ENCODE data around the gene BMP5.

The BMP5 gene

GRCh38 chr6:55772730-55773129 is 102.7 kb downstream of the BMP5 start:
- Histone ChIP-seq H3K4me1 (ENCODE audit: control insufficient read depth, low read length) (no peaks in the 10 kb centered on the region), H3K4me2 (ENCODE audit: low read length) (no peak overlapping the region), H3K27me3 (ENCODE audit: control insufficient read depth, low read length) (no peaks in the 10 kb centered on the region), H3K27ac (ENCODE audit: low read depth, low read length) (no peak overlapping the region), H3F3A (ENCODE audit: control insufficient read depth, insufficient read depth) (no peaks in the 10 kb centered on the region), H3K9me3 (ENCODE audit: control insufficient read depth, insufficient read depth, low read length) (no peaks in the 10 kb centered on the region), H3K36me3 (ENCODE audit: control insufficient read depth, low read length) (no peaks in the 10 kb centered on the region), H4K20me1 (ENCODE audit: control insufficient read depth, insufficient read depth, low read depth, low read length) (no peaks in the 10 kb centered on the region), H3K79me2 (ENCODE audit: control insufficient read depth, low read length) (no peaks in the 10 kb centered on the region), H3K9me2 (replicated peaks; ENCODE audit: control insufficient read depth, low read length) (no peaks in the 10 kb centered on the region), H3K4me3 (ENCODE audit: low read length) (no peak overlapping the region)
- TF ChIP-seq CTCF (IDR thresholded peaks at IDR 0.05; ENCODE audit: low read depth, low read length, poor library complexity, severe bottlenecking) (no peak), EZH2phosphoT487 (IDR thresholded peaks at IDR 0.05; ENCODE audit: borderline replicate concordance, low read length) (no peak)

- H3K27me3 ChIP-seq (ENCODE audit: control insufficient read depth, low read length) = no peaks in the 10 kb centered on the region
- no peaks in the 10 kb centered on the region for H3F3A ChIP-seq (ENCODE audit: control insufficient read depth, insufficient read depth)
- TF ChIP-seq CTCF (IDR thresholded peaks at IDR 0.05; ENCODE audit: low read depth, low read length, poor library complexity, severe bottlenecking) (no peak), EZH2phosphoT487 (IDR thresholded peaks at IDR 0.05; ENCODE audit: borderline replicate concordance, low read length) (no peak)
- no peaks in the 10 kb centered on the region for H4K20me1 ChIP-seq (ENCODE audit: control insufficient read depth, insufficient read depth, low read depth, low read length)
- no peaks in the 10 kb centered on the region for H3K4me1 ChIP-seq (ENCODE audit: control insufficient read depth, low read length)
- H3K9me2 ChIP-seq (replicated peaks; ENCODE audit: control insufficient read depth, low read length) = no peaks in the 10 kb centered on the region
- H3K9me3 ChIP-seq (ENCODE audit: control insufficient read depth, insufficient read depth, low read length) = no peaks in the 10 kb centered on the region
- no peak overlapping the region for H3K4me3 ChIP-seq (ENCODE audit: low read length)
- H3K27ac ChIP-seq (ENCODE audit: low read depth, low read length) = no peak overlapping the region
- no peaks in the 10 kb centered on the region for H3K79me2 ChIP-seq (ENCODE audit: control insufficient read depth, low read length)
- no peaks in the 10 kb centered on the region for H3K36me3 ChIP-seq (ENCODE audit: control insufficient read depth, low read length)
- no peak overlapping the region for H3K4me2 ChIP-seq (ENCODE audit: low read length)
Observed at GRCh38 chr6:55759536-55759935, 115.9 kb downstream of the BMP5 start.

GRCh38 chr6:55758156-55758937 is 117.0 kb downstream of the BMP5 start:
- H3K4me1 ChIP-seq (ENCODE audit: control insufficient read depth, low read length) = no peaks in the 10 kb centered on the region
- H3K9me2 ChIP-seq (replicated peaks; ENCODE audit: control insufficient read depth, low read length) = no peaks in the 10 kb centered on the region
- no peaks in the 10 kb centered on the region for H3K9me3 ChIP-seq (ENCODE audit: control insufficient read depth, insufficient read depth, low read length)
- H3K27ac ChIP-seq (ENCODE audit: low read depth, low read length) = no peak overlapping the region
- no peak overlapping the region for H3K4me2 ChIP-seq (ENCODE audit: low read length)
- H3K27me3 ChIP-seq (ENCODE audit: control insufficient read depth, low read length) = no peaks in the 10 kb centered on the region
- no peaks in the 10 kb centered on the region for H3F3A ChIP-seq (ENCODE audit: control insufficient read depth, insufficient read depth)
- no peaks in the 10 kb centered on the region for H4K20me1 ChIP-seq (ENCODE audit: control insufficient read depth, insufficient read depth, low read depth, low read length)
- TF ChIP-seq CTCF (IDR thresholded peaks at IDR 0.05; ENCODE audit: low read depth, low read length, poor library complexity, severe bottlenecking) = no peak
- no peak for TF ChIP-seq EZH2phosphoT487 (IDR thresholded peaks at IDR 0.05; ENCODE audit: borderline replicate concordance, low read length)
- H3K36me3 ChIP-seq (ENCODE audit: control insufficient read depth, low read length) = no peaks in the 10 kb centered on the region
- H3K4me3 ChIP-seq (ENCODE audit: low read length) = no peak overlapping the region
- no peaks in the 10 kb centered on the region for H3K79me2 ChIP-seq (ENCODE audit: control insufficient read depth, low read length)
